ENCODE data around the gene CAPN2. TPM values are rescaled to one million over a fixed set of nuclear protein-coding genes. Genes with fewer than 3 reads are reported as not detected.

Gene CAPN2
- total RNA-seq, 3 donors from 2014 or later (not counting 1 experiment from before 2014, with no cell fraction given) = 228 to 275 (median 236) TPM

DNA sequence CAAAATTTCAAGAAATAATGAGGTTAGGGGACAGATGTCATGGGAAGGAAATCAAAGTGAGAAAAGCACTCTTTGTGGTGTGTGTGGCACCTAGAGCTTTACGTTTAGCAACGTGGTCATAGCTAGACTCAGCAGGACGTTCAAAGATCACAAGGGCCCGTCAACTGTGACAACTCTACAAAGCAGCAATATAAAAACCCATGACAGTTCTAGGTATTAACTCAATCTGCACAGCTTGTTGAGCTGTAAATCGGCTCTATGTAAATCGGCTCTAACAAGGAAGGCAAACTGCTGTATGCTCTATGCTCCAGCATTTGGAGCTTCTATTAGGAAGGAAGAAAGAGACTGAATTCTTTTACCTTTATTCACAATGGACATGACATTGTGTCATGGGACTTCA lies 68.6 kb downstream of the CAPN2 start:
- ATAC-seq = peak; percentile 41 to 61 (median 50)
- Histone ChIP-seq H3K27ac (ENCODE audit: low read length) (no peak overlapping the region), H3K9me3 (ENCODE audit: control insufficient read depth, insufficient read depth, low read length) (no peaks in the 10 kb centered on the region), H3K4me3 (ENCODE audit: low read length) (no peak overlapping the region), H3K27me3 (ENCODE audit: control insufficient read depth, insufficient read depth, low read length) (no peaks in the 10 kb centered on the region), H3K36me3 (ENCODE audit: control insufficient read depth, insufficient read depth, low read length) (peaks cover 44% of the 10 kb centered on the region), H3K4me1 (ENCODE audit: control insufficient read depth, insufficient read depth, low read length) (peaks cover 4% of the 10 kb centered on the region)
- DNase-seq = no peak
- H3K36me3 Mint-ChIP-seq = peaks cover 8% of the 10 kb centered on the region
- 43% methylated on average over 6 of the region's 6 CpGs for WGBS (ENCODE audit: insufficient coverage)
- H3K4me1 Mint-ChIP-seq = peaks cover 11 to 17% of the 10 kb centered on the region in 2 donors
- TF ChIP-seq, protein P1, sequence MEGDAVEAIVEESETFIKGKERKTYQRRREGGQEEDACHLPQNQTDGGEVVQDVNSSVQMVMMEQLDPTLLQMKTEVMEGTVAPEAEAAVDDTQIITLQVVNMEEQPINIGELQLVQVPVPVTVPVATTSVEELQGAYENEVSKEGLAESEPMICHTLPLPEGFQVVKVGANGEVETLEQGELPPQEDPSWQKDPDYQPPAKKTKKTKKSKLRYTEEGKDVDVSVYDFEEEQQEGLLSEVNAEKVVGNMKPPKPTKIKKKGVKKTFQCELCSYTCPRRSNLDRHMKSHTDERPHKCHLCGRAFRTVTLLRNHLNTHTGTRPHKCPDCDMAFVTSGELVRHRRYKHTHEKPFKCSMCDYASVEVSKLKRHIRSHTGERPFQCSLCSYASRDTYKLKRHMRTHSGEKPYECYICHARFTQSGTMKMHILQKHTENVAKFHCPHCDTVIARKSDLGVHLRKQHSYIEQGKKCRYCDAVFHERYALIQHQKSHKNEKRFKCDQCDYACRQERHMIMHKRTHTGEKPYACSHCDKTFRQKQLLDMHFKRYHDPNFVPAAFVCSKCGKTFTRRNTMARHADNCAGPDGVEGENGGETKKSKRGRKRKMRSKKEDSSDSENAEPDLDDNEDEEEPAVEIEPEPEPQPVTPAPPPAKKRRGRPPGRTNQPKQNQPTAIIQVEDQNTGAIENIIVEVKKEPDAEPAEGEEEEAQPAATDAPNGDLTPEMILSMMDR (IDR thresholded peaks at IDR 0.05) = no peak
- no peaks in the 10 kb centered on the region for H3K27me3 Mint-ChIP-seq (ENCODE audit: low read depth in 2 of 2)
- no peaks in the 10 kb centered on the region for H3K9me3 Mint-ChIP-seq
- peak overlapping the region; percentile 78 to 85 for H3K27ac Mint-ChIP-seq
- intact Hi-C loops (cut with micrococcal nuclease) = no loop called here
- H3K4me3 Mint-ChIP-seq = no peak overlapping the region

GRCh38 chr1:223783676-223784075 lies 71.3 kb downstream of the CAPN2 start:
- Histone ChIP-seq H3K4me3 (ENCODE audit: low read length) (no peak overlapping the region), H3K27ac (ENCODE audit: low read length) (no peak overlapping the region), H3K36me3 (ENCODE audit: control insufficient read depth, insufficient read depth, low read length) (peaks cover 33% of the 10 kb centered on the region), H3K9me3 (ENCODE audit: control insufficient read depth, insufficient read depth, low read length) (no peaks in the 10 kb centered on the region), H3K27me3 (ENCODE audit: control insufficient read depth, insufficient read depth, low read length) (no peaks in the 10 kb centered on the region), H3K4me1 (ENCODE audit: control insufficient read depth, insufficient read depth, low read length) (no peaks in the 10 kb centered on the region)
- Mint-ChIP-seq H3K27ac (peak overlapping the region; percentile 0 to 2), H3K4me1 (peaks cover 6% of the 10 kb centered on the region in 2 donors), H3K4me3 (no peak overlapping the region), H3K36me3 (peaks cover 8% of the 10 kb centered on the region), H3K9me3 (no peaks in the 10 kb centered on the region), H3K27me3 (ENCODE audit: low read depth in 2 of 2) (no peaks in the 10 kb centered on the region)
- WGBS (ENCODE audit: insufficient coverage) = no CpG with 5 or more reads among the region's 1 CpG
- ATAC-seq (no peak), DNase-seq (no peak)
- intact Hi-C loops (cut with micrococcal nuclease) = no loop called here
- TF ChIP-seq, protein P1 (IDR thresholded peaks at IDR 0.05) = no peak

DNA sequence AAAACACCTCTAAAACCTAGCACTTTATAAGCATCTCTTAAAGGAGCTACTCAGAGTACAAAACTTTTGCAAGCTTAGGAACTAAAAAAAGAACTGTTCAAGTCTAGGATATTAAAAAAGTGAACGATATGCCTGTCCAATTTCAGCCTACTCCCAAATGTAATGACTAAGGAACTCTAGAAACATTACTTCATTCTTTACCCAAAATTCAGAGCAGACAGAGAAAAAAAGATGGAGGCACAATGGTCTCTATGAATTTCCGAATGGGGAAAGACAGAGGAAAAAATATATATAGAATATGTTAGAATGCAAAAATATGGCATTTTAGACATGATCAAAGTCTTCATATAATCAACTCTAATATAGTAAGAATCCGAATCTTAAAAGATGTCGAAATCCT lies 72.2 kb downstream of the CAPN2 start:
- Histone ChIP-seq H3K36me3 (ENCODE audit: control insufficient read depth, insufficient read depth, low read length) (peaks cover 30% of the 10 kb centered on the region), H3K27me3 (ENCODE audit: control insufficient read depth, insufficient read depth, low read length) (no peaks in the 10 kb centered on the region), H3K4me3 (ENCODE audit: low read length) (no peak overlapping the region), H3K9me3 (ENCODE audit: control insufficient read depth, insufficient read depth, low read length) (no peaks in the 10 kb centered on the region), H3K27ac (ENCODE audit: low read length) (no peak overlapping the region), H3K4me1 (ENCODE audit: control insufficient read depth, insufficient read depth, low read length) (no peaks in the 10 kb centered on the region)
- ATAC-seq (no peak), DNase-seq (no peak)
- Mint-ChIP-seq H3K4me1 (peaks cover 6% of the 10 kb centered on the region in 2 donors), H3K27ac (no peak overlapping the region), H3K4me3 (no peak overlapping the region), H3K9me3 (no peaks in the 10 kb centered on the region), H3K27me3 (ENCODE audit: low read depth in 2 of 2) (no peaks in the 10 kb centered on the region), H3K36me3 (peaks cover 8% of the 10 kb centered on the region)
- intact Hi-C loops (cut with micrococcal nuclease) = no loop called here
- TF ChIP-seq, protein P1 (IDR thresholded peaks at IDR 0.05) = no peak
- WGBS (ENCODE audit: insufficient coverage) = 92% methylated on average over 2 of the region's 4 CpGs

DNA sequence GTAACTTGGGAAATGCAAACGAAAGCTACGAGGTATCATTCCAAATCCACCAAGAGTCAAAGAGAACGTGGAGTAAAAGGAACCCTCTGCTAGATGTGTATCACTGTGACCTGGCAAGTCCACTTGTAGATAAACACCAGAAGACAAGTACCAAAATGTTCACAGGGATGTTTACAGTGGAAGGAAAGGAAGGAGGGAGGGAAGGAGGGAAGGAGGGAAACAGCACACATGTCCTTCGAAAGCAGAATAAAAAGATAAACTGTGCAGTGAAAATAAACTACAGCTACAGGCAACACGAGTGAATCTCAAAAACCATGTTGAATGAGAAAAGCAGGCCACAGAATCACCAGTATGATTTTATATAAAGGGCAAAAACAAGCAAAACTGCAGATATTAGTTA lies 73.5 kb downstream of the CAPN2 start:
- Histone ChIP-seq H3K4me3 (ENCODE audit: low read length) (no peak overlapping the region), H3K27me3 (ENCODE audit: control insufficient read depth, insufficient read depth, low read length) (no peaks in the 10 kb centered on the region), H3K36me3 (ENCODE audit: control insufficient read depth, insufficient read depth, low read length) (peaks cover 21% of the 10 kb centered on the region), H3K4me1 (ENCODE audit: control insufficient read depth, insufficient read depth, low read length) (no peaks in the 10 kb centered on the region), H3K27ac (ENCODE audit: low read length) (no peak overlapping the region), H3K9me3 (ENCODE audit: control insufficient read depth, insufficient read depth, low read length) (no peaks in the 10 kb centered on the region)
- no peak overlapping the region for H3K4me3 Mint-ChIP-seq
- no peak overlapping the region for H3K27ac Mint-ChIP-seq
- intact Hi-C loops (cut with micrococcal nuclease) = no loop called here
- H3K9me3 Mint-ChIP-seq = no peaks in the 10 kb centered on the region
- TF ChIP-seq, protein P1 (IDR thresholded peaks at IDR 0.05) = no peak
- no peak for ATAC-seq
- no peaks in the 10 kb centered on the region for H3K27me3 Mint-ChIP-seq (ENCODE audit: low read depth in 2 of 2)
- WGBS (ENCODE audit: insufficient coverage) = 93% methylated on average over 5 of the region's 5 CpGs
- H3K36me3 Mint-ChIP-seq = peaks cover 8% of the 10 kb centered on the region
- DNase-seq = no peak
- peaks cover 5% of the 10 kb centered on the region in 2 donors for H3K4me1 Mint-ChIP-seq

Data from natural killer cell (primary cell).